Effector memory CD4-positive, alpha-beta T cell (primary cell): ENCODE measurements around the gene OPRD1.

Experiments used
- DNase-seq, 3 donors: peaks; one replicate each; pipeline ENCODE4 v3.0.0-alpha.2; 2020
- H3K27ac ChIP-seq: 2 replicates; pipeline ENCODE4 v1.7.0; 2013; ENCODE audit warnings: mild to moderate bottlenecking, low read length, moderate library complexity; ENCODE audit not compliant: insufficient read depth, poor library complexity, severe bottlenecking
- H3K27me3 ChIP-seq: replicated peaks from 2 replicates; pipeline ENCODE4 v1.7.0; 2013; ENCODE audit warnings: mild to moderate bottlenecking, low read length; ENCODE audit not compliant: insufficient read depth, control insufficient read depth, poor library complexity, severe bottlenecking
- H3K36me3 ChIP-seq: 2 replicates; pipeline ENCODE4 v1.7.0; 2013; ENCODE audit warnings: mild to moderate bottlenecking, low read length, moderate library complexity; ENCODE audit not compliant: control insufficient read depth, insufficient read depth
- H3K4me1 ChIP-seq: 2 replicates; pipeline ENCODE4 v1.7.0; 2013; ENCODE audit warnings: low read length, mild to moderate bottlenecking; ENCODE audit not compliant: control insufficient read depth, insufficient read depth, poor library complexity, severe bottlenecking
- H3K4me3 ChIP-seq: 2 replicates; pipeline ENCODE4 v1.7.0; 2013; ENCODE audit warnings: low read length, low read depth, mild to moderate bottlenecking; ENCODE audit not compliant: insufficient read depth, poor library complexity, severe bottlenecking
- H3K9me3 ChIP-seq: 2 replicates; pipeline ENCODE4 v1.7.0; 2013; ENCODE audit warnings: mild to moderate bottlenecking, low read length, moderate library complexity; ENCODE audit not compliant: control insufficient read depth

Gene OPRD1

GRCh38 chr1:28917757-28918118, 105.8 kb downstream of the OPRD1 start:
- peaks cover 39% of the 10 kb centered on the region for H3K4me1 ChIP-seq
- no peaks in the 10 kb centered on the region for H3K9me3 ChIP-seq
- no peak for DNase-seq
- peak overlapping the region; percentile 7 for H3K27ac ChIP-seq
- H3K4me3 ChIP-seq, result no peak overlapping the region
- H3K27me3 ChIP-seq, result no peaks in the 10 kb centered on the region
- H3K36me3 ChIP-seq, result no peaks in the 10 kb centered on the region
